Activated CD4-positive, alpha-beta T cell treated with anti-CD3 and anti-CD28 coated beads for 1 hour (primary cell): ENCODE results near the gene WWOX.

Experiments
- DNase-seq: peaks from one replicate; pipeline ENCODE4 v3.0.0-alpha.2; 2020

The WWOX gene

DNA sequence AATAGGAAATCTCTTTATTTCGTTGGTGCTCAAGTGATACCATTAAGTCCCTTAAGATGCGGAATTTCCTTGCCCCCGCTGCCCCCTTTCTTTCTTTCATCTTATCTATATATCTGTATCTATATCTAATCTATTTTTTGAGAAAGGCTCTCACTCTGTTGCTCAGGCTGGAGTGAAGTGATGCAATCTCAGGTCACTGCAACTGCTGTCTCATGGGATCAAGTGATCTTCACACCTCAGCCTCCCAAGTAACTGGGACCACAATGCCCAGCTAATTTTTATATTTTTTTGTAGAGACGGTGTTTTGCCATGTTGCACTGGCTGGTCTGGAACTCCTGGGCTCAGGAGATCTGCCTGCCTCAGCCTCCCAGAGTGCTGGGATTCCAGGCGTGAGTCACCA, 693.5 kb downstream of the WWOX start:
- no peak for DNase-seq

DNA sequence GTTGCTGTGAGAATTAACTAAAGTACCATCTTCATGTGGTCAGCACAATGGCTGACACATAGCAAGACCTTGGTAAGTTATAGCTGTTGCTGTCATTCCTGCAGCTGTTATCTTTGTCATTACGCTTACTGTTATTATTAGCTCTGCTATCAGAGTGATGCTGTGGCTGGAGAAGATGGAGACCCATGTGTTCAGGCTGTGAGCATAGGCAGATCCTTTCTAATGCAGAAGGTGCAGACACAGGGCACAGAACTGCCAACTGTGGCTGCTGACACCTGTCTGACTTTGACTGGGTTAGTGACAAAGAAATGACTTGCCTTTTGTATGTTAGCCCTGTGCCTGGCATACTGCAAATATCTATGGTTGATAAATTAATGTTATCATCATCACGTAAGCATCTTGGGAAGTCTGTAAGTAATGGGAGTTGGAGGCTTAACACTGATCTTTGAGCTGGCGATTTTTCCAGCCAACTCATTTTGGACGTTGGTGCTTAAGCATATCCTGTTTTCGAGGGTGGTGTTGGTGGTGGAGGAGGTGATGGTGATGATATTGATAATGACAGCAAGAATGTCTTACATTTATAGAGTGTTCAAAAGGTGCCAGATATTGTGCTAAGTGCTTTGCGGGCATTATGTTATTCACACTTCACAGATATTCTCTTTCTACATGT, 695.3 kb downstream of the WWOX start:
- no peak for DNase-seq

DNA sequence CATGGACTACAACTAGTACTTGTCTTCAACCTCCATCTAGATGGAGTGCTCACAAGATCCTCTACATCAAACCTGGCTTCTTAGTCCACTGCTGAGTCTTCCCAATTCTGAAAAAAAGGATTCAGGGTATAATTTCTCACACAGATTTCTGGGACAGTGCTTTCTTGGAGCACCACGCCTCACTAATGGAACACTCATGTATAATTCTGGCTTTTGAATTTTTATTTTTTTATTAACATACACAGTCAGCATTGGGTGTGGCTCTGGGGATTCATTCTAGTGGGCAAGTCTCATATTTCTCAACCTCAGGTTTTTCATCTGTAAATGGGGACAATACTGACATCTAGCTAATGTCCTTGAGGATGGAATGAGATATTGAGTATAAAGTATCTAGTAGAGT, 696.0 kb downstream of the WWOX start:
- no peak for DNase-seq

DNA sequence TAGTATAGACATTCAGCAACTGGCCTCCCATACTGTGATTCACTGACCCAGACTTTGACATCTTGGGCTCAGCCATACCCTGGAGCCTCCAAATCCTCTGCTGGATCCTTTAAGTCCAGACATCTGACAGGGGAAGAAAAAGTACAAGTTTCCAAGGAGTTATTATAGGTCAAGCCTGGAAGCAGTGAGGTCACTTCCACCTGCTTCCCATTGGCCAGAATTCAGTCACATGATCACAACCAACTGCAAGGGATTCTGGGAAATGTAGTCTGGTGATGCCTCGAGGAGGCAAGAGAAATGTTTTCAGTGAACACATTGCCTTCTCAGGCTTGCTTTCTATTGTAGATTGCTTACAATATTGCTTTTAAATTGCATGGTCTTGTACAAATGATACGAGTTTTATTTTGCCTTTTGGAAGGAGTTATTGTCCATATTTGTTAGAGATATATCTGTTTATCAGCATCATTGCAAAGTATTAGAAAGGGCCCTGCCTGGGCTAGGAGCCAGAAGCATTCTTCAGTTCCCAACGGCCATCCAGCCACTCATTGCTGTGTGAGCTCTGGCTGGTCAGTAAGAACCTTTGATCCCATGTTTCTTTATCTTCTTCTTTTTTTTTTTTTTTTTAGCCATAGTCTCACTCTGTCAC, 696.9 kb downstream of the WWOX start:
- no peak for DNase-seq

DNA sequence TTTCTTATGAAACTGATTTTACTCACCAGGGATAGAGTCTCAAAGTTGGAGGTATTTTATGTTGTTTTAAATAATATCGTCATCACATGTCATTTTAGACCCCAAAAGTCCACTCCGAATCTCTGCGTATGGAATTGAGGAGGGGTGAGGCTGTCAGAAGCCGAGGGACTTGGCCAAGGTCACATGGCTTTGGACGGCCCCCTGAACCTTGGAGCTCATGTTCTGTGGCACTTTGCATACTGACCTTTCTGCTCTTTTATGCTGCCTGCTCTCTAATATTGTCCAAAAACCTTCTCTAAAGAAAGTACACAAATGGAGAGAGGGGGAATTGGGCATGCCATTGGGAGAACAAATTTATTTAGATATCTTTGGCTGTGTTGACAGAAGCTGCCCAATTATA, 700.0 kb downstream of the WWOX start:
- no peak for DNase-seq

DNA sequence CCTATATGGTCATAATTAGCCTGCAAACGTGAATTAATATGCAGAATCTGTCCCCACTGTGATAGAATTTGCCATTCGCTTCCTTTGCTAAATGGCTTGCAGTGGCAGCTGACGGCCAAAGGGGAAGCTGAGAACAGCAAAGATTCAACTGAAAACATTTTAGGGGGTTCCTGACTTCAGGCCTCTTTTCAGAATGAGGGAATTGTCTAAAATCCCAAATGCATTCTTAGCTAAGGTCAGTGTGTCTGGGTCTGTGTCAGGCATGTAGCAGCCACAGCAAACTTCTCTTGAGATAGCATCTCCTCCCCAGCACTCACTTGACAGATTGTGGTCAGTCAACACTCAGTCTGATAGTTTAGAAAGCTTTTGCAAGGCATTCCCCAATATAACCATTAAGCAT, 701.1 kb downstream of the WWOX start:
- no peak for DNase-seq

DNA sequence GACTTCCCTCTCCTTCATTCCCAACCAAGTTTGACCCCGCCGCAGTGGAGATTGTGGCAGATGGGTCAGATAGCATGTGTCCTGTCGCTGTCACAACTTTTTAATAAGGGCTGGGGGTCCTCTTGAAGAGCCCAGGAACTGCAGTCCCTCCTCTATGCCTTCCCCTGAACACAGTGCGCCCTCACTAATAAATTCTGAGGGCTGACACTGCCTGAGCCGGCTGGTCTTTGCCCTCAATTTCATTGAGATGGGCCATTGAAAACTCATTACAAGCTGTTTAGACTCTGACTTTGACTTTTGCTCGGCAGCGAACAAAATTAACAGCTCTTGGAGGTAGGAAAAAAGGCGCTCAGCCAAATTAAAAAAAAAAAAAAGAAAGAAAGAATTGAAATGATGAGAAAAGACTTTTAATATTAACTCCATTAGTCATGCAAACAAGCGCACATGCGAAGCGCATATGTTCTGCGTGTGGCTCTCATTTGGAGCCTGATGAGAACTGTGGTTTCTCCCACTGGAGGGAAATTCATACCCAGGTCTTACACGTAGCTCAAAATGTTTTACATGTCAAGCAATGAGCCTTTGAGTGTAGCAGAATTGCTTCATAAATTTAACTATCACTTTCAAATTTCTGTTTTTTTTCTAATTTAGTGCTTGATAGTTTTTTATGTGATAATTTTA, 704.7 kb downstream of the WWOX start:
- DNase-seq, result no peak

DNA sequence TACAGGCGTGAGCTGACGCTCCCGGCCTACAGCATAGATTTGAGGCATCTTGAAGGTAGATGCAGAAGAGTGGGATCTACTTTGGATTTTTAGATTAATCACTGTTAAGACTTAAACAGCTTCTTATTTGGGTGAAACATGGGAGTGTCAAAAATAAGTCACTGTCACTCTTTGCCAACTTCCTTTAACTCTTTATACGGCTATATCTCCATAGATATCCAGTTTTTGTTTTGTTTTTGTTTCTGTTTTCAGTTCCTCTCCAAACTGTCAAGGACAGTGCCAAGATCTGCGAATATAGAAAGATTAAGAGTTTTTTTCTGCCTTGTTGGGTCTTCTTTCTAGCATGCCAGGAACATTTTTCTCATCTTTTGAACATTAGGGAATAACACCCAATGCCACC, 706.1 kb downstream of the WWOX start:
- no peak for DNase-seq

DNA sequence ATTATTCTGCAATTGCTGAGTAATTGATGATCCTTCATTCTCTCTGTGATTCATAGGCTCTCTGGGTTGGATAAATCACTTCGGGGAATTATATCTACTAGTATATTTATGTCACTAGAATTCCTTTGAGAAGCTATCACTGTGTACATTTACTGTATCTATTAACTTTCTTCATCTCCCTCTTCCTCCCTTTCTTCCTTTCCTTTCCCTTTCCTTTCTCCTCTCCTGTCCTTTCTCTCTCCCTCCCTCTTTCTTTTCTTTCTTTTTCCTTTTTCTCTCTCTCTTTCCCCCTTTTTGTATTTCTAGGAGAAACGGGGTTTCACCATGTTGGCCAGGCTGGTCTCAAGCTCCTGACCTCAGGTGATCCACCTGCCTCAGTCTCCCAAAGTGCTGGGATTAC, 711.8 kb downstream of the WWOX start:
- DNase-seq, result no peak

DNA sequence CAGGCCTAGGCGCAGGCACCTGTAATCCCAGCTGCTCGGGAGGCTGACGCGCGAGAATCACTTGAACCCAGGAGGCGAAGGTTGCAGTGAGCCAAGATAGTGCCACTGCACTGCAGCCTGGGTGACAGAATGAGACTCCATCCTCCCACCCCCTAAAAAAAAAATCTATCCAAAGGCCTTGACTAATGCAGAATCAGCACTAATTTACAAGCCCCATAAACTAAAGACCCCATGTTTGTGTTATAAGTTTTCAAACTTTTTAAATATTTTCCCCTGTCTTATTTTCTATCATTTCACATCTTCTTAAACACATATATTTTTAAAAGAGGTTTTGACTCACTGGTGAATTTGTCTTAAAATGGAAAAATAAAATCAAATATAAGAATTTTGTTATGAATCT, 713.1 kb downstream of the WWOX start:
- DNase-seq, result no peak

DNA sequence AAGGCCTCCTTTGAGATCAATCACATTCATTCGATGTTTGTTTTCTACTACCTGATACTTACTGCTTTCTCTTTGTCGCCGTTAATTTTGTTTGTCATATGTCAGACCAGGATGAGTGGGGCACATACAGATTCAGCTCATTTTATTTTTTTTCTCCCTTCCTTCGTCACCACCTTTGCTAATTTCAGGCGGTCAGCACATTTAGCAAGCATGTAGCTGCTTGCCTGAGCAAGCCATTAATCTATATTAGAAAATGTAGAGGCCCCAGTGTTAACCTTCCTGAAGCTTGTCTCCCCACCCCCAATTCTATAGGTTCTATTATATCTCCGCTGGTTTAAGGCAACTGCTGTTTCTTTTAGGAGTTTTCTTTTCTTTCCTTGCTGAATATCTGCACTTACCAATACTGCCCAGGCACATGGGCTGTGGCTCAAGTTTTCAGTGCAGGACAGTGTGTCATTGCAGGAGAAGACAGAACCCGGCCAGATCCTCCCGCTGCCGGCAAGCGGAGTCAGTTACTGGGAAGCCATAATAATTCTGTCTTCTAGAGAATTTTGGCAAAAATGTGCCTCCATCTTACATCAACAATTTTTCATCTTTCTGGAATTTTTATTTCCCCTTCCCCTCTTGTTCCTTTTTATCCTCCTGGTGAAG, 714.3 kb downstream of the WWOX start:
- no peak for DNase-seq

DNA sequence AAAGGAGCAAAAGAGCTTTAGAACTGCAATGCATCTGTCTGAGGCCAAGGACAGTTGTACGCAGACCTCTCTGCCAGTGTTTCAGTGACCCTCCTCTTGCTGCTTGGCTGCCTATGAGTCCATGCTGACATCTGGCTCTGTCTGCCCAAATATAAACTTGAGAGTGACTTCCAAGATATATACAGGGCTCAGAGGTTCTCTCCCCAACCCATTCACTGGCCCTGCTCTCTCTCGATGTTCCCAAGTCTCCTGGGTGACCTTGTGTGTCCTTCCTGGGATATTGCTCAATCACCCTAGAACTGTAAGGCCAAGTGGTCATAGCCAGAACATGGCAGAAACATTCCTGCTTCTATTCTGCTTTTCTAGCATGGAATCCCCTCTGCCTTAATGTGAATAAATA, 716.3 kb downstream of the WWOX start:
- no peak for DNase-seq

DNA sequence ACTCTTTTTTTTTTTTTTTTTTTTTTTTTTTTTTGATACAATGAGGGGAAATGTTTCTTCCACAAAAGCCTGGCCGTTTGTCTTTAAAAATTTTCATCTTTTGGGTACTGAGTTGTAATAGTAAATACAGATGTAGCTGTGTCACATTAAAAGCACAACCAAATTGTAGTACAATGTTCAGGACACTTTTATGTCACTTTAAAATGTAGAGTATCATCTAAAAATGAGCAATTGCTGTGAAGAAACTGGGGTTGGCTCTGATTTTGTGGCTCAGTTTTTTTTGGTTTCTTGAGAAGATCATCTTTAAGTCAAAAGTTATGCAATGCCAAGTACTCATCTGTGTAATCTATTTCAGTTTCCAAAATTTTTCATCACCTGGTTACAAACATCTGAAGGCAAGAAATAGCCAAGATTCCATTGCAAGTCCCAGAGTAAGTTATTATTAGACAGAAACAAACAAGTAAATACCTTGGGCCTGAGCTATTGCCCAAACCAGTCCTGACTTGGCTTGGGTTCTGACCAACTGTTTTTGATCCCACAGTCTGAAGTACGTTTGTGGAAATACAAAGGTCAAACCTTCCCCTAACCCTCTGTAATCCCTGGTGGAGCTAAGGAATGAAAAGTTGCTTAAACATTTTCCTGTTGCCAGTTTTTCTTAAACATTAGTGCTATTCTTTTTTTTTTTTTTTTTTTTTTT, 717.2 kb downstream of the WWOX start:
- DNase-seq, result no peak

DNA sequence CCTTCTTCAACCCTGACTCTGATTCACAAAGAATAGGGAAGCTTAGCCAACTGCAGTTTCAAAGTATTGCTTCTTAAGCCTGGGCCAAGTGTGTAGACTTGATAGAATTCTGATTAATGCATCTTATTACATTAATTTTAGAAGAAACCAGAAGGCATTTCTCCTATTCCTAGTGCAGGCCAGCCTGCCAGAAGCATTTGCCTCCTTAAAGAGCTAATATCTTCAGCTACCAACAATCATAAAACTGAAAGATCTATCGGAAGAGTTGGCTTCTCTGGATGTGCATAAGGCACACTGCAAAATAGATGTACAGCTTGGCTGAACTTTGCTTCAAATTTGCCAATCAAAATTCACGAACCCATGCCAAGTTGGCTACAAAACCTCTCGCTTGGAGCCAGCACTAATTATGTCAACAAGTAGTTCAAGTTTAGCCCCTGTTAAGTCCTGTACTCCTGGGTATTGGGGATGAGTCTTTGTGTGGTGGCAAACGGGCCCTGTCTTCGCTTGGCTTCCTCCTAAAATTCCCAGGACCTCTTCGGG, 717.8 kb downstream of the WWOX start:
- DNase-seq, result no peak

DNA sequence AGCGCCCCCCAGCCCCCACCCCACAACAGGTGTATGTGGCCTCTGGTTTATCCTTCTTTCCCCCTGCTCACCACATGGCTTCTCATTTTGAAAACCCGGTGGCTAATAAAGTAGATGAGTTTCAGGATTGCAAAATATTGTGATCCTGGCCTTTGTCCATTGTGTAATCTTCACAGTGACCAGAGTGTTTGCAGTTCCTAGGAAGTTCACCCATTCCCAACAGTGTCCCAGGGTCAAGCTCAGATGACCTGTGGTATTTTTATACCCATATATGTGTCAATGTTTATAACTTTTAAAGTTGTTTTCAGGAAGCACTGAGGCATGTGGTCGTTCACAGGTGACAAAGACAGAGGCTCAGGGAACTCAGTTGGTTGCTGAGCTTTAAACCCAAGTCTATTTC, 721.9 kb downstream of the WWOX start:
- DNase-seq, result no peak

DNA sequence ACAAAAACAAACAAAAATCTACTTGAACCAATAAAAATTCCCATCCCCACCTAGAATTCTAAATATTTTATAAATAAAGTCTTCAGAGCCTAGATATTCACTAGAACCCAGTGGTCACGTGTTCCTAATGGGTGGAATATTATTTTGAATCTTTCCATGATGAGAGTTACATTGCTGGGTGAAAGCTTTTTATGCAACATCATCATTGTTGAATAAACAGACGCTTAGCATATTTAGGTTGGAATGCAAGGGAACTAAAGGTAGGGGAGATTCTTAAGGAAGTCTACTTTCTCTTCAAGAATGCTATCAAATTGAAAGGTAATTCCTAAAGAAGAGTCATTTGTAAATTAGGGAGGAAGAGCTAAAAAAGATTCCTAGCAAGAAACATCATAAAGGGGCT, 723.1 kb downstream of the WWOX start:
- DNase-seq, result no peak

DNA sequence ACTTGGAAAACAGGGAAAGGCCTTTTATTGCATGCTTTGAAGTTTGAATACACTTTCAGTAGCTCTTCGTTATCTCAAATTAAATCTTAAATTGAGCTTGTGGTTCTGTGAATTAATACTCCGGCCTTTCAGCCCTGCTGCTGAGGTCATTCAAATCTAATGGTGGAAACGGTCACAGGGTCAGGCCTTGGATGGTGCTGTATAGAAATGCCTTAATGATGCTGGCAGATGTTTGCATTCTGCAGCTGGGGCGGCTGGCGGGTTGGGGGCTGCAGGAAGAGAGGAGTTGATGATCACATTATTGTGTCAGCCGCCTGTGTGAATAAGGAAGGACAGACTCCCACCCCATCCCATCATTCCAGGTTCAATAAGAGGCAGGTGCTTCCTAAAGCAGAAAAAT, 723.6 kb downstream of the WWOX start:
- no peak for DNase-seq

DNA sequence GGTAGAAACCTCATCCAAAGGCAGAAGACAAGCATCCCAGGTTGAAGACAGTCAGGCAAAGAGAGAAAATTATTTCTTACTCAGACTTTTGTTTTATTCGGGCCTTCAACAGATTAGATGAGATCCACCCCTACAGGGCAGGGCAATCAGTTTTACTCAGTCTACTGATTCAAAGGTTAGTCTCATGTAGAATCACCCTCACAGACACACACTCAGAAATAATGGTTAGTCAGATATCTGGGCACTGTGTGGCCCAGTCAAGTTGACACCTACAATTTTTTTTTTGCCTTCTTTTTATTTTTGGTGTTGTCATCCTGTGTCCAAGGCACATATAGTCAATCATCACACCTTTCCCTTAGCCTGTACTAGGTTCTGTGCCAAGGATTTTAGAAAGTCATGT, 729.8 kb downstream of the WWOX start:
- no peak for DNase-seq

DNA sequence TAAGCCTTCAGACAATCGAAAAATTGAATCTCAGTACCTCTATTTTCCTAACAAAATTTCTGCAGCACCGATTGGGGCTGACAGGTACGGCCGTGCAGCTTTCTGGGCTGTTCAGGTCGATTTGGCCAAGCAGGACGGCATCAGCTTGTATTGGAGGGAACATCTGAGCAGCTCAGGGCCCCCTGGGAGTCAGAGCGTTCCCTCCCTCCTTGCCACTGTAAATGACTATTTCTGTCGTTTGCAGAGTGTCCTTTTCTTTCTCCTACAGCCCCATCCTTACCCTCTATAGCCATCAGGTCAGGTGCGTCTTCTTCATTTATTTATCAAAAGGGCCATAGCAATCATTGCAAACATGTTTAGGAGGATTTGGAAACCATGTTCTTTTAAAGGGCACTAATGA, 731.1 kb downstream of the WWOX start:
- no peak for DNase-seq

DNA sequence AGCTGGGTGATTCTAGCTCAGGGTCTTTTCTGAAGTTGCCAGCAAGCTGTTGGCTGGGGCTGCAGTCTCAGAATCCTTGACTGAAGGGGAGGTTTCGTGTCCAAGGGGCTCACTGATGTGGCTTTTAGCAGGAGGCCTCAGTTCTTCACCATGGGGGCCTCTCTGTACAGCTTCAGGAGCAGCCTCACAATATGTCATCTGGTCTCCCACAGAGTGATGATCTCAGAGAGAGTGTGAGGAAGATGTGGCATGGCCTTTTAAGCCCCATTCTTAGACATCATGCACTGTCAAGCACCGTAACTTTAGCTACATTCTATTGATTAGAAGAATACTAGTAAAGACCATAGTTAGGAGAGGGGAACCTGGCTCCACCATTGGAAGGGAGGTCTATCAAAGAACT, 732.6 kb downstream of the WWOX start:
- no peak for DNase-seq

DNA sequence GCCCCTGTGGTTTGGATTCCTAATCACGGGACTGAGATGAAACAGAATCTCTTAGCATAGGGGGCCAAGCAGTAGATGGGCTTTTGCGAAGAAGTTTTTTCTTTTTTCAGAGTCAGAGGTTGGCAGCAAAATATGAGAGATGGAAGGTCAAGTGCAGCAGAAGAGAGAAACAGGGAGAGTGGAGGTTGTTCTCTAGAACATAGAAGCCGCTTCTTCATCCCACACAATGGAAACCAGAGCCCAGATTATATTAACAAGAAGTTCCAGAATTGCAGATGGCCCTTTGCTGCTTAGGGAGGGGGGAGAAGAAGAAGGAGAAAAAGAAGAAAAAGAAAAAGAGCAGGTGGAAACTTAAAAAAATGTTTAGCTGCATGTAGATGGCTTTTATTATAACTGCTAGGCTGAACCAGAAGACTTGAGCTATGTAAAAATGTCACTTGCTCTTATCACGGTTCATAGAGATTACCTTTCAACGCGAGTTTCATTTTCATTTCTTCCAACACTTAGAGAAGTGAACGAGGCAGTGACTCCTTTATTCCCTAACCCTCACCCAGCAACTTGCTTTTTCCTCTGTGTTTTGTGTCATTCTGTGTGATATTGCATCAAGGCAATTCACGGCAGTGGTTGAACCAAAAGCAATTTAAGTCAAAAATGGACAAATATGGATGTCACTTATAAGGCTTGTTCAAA, 737.5 kb downstream of the WWOX start:
- no peak for DNase-seq

DNA sequence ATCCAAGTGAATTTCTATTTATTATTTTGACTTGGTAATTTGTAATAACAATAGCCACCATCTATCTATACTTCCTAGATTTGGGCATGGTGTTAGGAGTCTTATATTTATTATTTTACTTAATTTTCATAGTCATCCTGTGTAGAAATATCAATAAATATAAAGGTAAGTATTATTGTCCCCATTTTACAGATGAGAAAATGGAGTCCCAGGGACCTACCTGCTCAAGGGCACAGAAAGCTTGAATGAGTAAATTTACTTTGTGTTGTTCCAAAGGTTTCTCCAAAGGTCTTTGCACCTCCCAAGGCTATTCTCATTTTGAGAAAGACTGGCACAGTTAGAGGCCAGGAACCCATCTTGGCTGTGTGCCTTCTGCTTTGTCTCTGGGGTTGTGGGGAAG, 738.3 kb downstream of the WWOX start:
- DNase-seq, result no peak

DNA sequence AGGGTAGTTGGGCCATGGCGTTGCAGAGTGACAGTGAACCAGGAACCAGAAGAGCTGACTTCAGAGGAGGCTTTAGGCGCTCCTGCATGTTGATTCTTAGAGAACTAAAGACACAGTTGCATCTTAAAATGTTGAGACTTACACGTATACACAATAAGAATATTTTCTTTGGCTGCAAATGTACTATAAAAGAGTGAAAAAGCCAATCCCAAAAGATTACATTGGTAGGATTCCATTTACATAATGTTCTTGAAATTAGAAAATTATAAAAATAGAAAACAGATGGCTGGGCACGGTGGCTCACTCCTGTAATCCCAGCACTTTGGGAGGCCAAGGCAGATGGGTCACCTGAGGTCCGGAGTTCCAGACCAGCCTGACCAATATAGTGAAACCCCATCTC, 738.8 kb downstream of the WWOX start:
- no peak for DNase-seq
